Endothelial cell of umbilical vein (primary cell): ENCODE data around the gene NOTCH1. TPM values are rescaled to one million over a fixed set of nuclear protein-coding genes. Genes with fewer than 3 reads are reported as not detected.

ENCODE experiments used
- BruUV-seq: library from RNA; stranded (reverse); fragments of 400-500 nt; replicated peaks from 2 replicates; lab custom pipeline; 2021; lab: Mats Ljungman, UMichigan
- CTCF ChIA-PET: fragments of 300-600, 350-600 bp; sonication (Branson Sonifier 250); formaldehyde crosslinking; loops from one replicate; lab custom pipeline; 2021; ENCODE audit warnings: antibody characterized with exemption, inconsistent platforms; lab: Charles Lee
- POLR2A ChIA-PET: fragments of 300-600, 350-600 bp; sonication (Branson Sonifier 250); formaldehyde crosslinking; loops from one replicate; lab custom pipeline; 2021; ENCODE audit warnings: antibody characterized with exemption, inconsistent platforms; lab: Charles Lee
- DNase-seq: peaks from one replicate; pipeline ENCODE4 v3.0.0-alpha.2; 2011; ENCODE audit warnings: low read depth, low spot score
- FAIRE-seq: peaks from 2 replicates; lab custom pipeline; 2011; peaks lifted over from hg19 to GRCh38; lab: Jason Lieb, UNC
- H2AFZ ChIP-seq: 2 replicates; pipeline ENCODE4 v1.6.0; 2012; ENCODE audit warnings: low read depth, low read length, control low read depth, inconsistent platforms
- H3K27ac ChIP-seq: 2 replicates; pipeline ENCODE4 v1.5.1; 2011; ENCODE audit warnings: low read depth, mild to moderate bottlenecking, control low read depth, low read length, moderate library complexity; ENCODE audit not compliant: insufficient read depth
- H3K27me3 ChIP-seq, 2 experiments: 2 replicates each; pipeline versions ENCODE4 v1.6.0 to v1.6.1; 2011; ENCODE audit warnings: low read length in 2 of 2, mixed read lengths in 1 of 2; ENCODE audit not compliant: control insufficient read depth in 2 of 2, insufficient read depth in 2 of 2
- H3K36me3 ChIP-seq, 2 experiments: 2 replicates in 1 of 2; 3 replicates in 1 of 2; pipeline ENCODE4 v1.5.1; 2011; ENCODE audit warnings: low read length in 2 of 2, mild to moderate bottlenecking in 1 of 2, moderate library complexity in 1 of 2; ENCODE audit not compliant: control insufficient read depth in 2 of 2, insufficient read depth in 2 of 2; ENCODE audit errors: extremely low read depth in 1 of 2
- H3K4me1 ChIP-seq: 3 replicates; pipeline ENCODE4 v1.5.1; 2011; ENCODE audit warnings: mild to moderate bottlenecking, low read length; ENCODE audit not compliant: control insufficient read depth, insufficient read depth; ENCODE audit errors: extremely low read depth
- H3K4me2 ChIP-seq: 2 replicates; pipeline ENCODE4 v1.6.1; 2011; ENCODE audit warnings: low read length, control low read depth, mixed read lengths; ENCODE audit not compliant: insufficient read depth
- H3K4me3 ChIP-seq, 3 experiments: fragments of 200-600 bp in 1 of 3; sonication (generic), shearing (Covaris generic) in 1 of 3; replicated peaks in 1 of 3; 2 replicates each; pipeline ENCODE4 v1.5.1; 2011 to 2016; ENCODE audit warnings: control low read depth in 3 of 3, low read length in 3 of 3, mild to moderate bottlenecking in 2 of 3, inconsistent platforms in 1 of 3, low read depth in 1 of 3, moderate library complexity in 1 of 3; ENCODE audit not compliant: insufficient read depth in 1 of 3
- H3K79me2 ChIP-seq: 2 replicates; pipeline ENCODE4 v1.6.0; 2012; ENCODE audit warnings: low read length, inconsistent platforms; ENCODE audit not compliant: control insufficient read depth, insufficient read depth
- H3K9ac ChIP-seq: replicated peaks from 2 replicates; pipeline ENCODE3; 2011; ENCODE audit warnings: low read length, control low read depth; ENCODE audit not compliant: insufficient read depth; ENCODE audit errors: extremely low read depth
- H3K9me1 ChIP-seq: replicated peaks from 3 replicates; pipeline ENCODE4 v1.6.0; 2011; ENCODE audit warnings: mild to moderate bottlenecking, low read length; ENCODE audit not compliant: control insufficient read depth, insufficient read depth; ENCODE audit errors: extremely low read depth
- H3K9me3 ChIP-seq: replicated peaks from 2 replicates; pipeline ENCODE4 v1.5.1; 2012; ENCODE audit warnings: low read length, inconsistent platforms; ENCODE audit not compliant: control insufficient read depth, insufficient read depth
- H4K20me1 ChIP-seq: replicated peaks from 2 replicates; pipeline ENCODE3; 2011; ENCODE audit warnings: mild to moderate bottlenecking, low read length; ENCODE audit not compliant: control insufficient read depth, insufficient read depth; ENCODE audit errors: extremely low read depth
- CTCF ChIP-seq, 2 donors: IDR thresholded peaks; 1 replicate in 1 of 2; 2 replicates in 1 of 2; pipeline ENCODE4 v1.5.1; 2011; ENCODE audit warnings: low read length in 2 of 2, mild to moderate bottlenecking in 2 of 2, moderate library complexity in 2 of 2, control low read depth in 1 of 2, inconsistent platforms in 1 of 2, low read depth in 1 of 2; ENCODE audit not compliant: insufficient read depth in 1 of 2; ENCODE audit errors: extremely low read depth in 1 of 2
- EZH2 ChIP-seq: IDR thresholded peaks from 2 replicates; pipeline ENCODE4 v1.6.1; 2012; ENCODE audit warnings: borderline replicate concordance, low read depth, mild to moderate bottlenecking, moderate library complexity, low read length, inconsistent platforms; ENCODE audit not compliant: severe bottlenecking
- FOS ChIP-seq: IDR thresholded peaks from 2 replicates; pipeline ENCODE4 v1.6.1; 2011; ENCODE audit warnings: mild to moderate bottlenecking, low read length, moderate library complexity, borderline replicate concordance; ENCODE audit not compliant: insufficient read depth
- GATA2 ChIP-seq: IDR thresholded peaks from 2 replicates; pipeline ENCODE4 v1.7.0; 2011; ENCODE audit warnings: low read depth, mild to moderate bottlenecking, moderate library complexity, mixed read lengths, low read length; ENCODE audit not compliant: insufficient read length, insufficient read depth
- JUN ChIP-seq: IDR thresholded peaks from 2 replicates; pipeline ENCODE4 v1.6.1; 2011; ENCODE audit warnings: borderline replicate concordance, low read depth; ENCODE audit not compliant: insufficient read length, insufficient read depth
- MAX ChIP-seq: IDR thresholded peaks from 2 replicates; pipeline ENCODE4 v1.6.1; 2011; ENCODE audit not compliant: insufficient read depth, insufficient read length
- MYC ChIP-seq: IDR thresholded peaks from one replicate; pipeline ENCODE4 v1.6.1; 2011; ENCODE audit warnings: mild to moderate bottlenecking, low read depth, low read length
- POLR2A ChIP-seq: IDR thresholded peaks from 2 replicates; pipeline ENCODE4 v1.6.1; 2012; ENCODE audit warnings: low read depth, mild to moderate bottlenecking, control low read depth, low read length
- POLR2AphosphoS5 ChIP-seq: IDR thresholded peaks from 2 replicates; pipeline ENCODE4 v1.6.1; 2012; ENCODE audit warnings: low read depth, mild to moderate bottlenecking, control low read depth, low read length, moderate library complexity; ENCODE audit not compliant: insufficient read depth
- dilution Hi-C: fragments of 300-500 bp; cut with MboI; formaldehyde crosslinking; loops from one replicate; pipeline ENCODE4 v1.15.0; 2019; ENCODE audit warnings: low sequenced_read_pairs; ENCODE audit not compliant: extremely low pct_ligation_motif_present
- intact Hi-C: fragments of 100-400 bp; cut with micrococcal nuclease; formaldehyde crosslinking; loops from one replicate; pipeline ENCODE4 v1.10.0; 2022
- polyA plus RNA-seq, 4 experiments: library from polyadenylated mRNA; depleted of rRNA in 3 of 4; stranded (reverse) in 3 of 4; unstranded in 1 of 4; fragments of >200 nt; gene quantifications; 2 replicates each; pipeline versions ENCODE4 v1.2.1 to v1.2.3, GENCODE V29; 2011 to 2012; ENCODE audit warnings: missing spikeins in 1 of 4
- total RNA-seq: library from RNA; stranded (reverse); gene quantifications from 2 replicates; pipeline ENCODE4 v1.2.3, GENCODE V29; 2021

NOTCH1 gene
- total and polyA plus RNA-seq, 2 donors (not counting 3 experiments of a cell fraction or from before 2014, with no cell fraction given), result 31.7 to 153 TPM

GRCh38 chr9:136474021-136474640, 71.7 kb downstream of the NOTCH1 start:
- Histone ChIP-seq H3K27me3 (no peaks in the 10 kb centered on the region), H3K4me3 (no peak overlapping the region), H3K27ac (no peak overlapping the region), H3K4me1 (no peaks in the 10 kb centered on the region), H3K4me2 (no peak overlapping the region), H3K9me1 (no peaks in the 10 kb centered on the region), H2AFZ (no peak overlapping the region), H4K20me1 (no peaks in the 10 kb centered on the region), H3K9me3 (no peaks in the 10 kb centered on the region), H3K79me2 (peaks cover 72% of the 10 kb centered on the region), H3K36me3 (peaks cover 28 to 80% of the 10 kb centered on the region in 2 experiments), H3K9ac (no peak overlapping the region)
- CTCF ChIA-PET, result no interaction called here
- intact Hi-C loops (no loop called here), dilution Hi-C loops (no loop called here)
- DNase-seq (no peak), FAIRE-seq (no peak)
- no peak for TF ChIP-seq GATA2
- TF ChIP-seq MAX, result no peak
- no peak for TF ChIP-seq JUN
- no peak for TF ChIP-seq MYC
- TF ChIP-seq POLR2AphosphoS5, result no peak
- TF ChIP-seq FOS, result no peak
- TF ChIP-seq EZH2, result no peak
- no peak for TF ChIP-seq CTCF (IDR thresholded peaks at IDR 0.05; ENCODE audit: extremely low read depth in 1 of 2, insufficient read depth in 1 of 2, low read depth in 1 of 2, low read length in 2 of 2)
- no peak for TF ChIP-seq POLR2A
- no TSS peak for BruUV-seq
- POLR2A ChIA-PET, result no interaction called here
